GM12878 (cell line): ENCODE measurements around the gene LRBA. TPM values are rescaled to one million over a fixed set of nuclear protein-coding genes. Genes with fewer than 3 reads are reported as not detected.

ENCODE experiments used
- ATAC-seq: fragments of 200-7000 bp; cut with Tn5 transposase; 3 replicates; pipeline ENCODE4 v1.9.1; 2020; ENCODE audit warnings: mild to moderate bottlenecking, moderate library complexity
- BruUV-seq: library from RNA; stranded (reverse); fragments of 400-500 nt; replicated peaks from 2 replicates; lab custom pipeline; 2021; lab: Mats Ljungman, UMichigan
- CTCF ChIA-PET: fragments of 300-600 bp; sonication (Branson Sonifier 250); formaldehyde crosslinking; extraction: SDS; loops from one replicate; lab custom pipeline; 2021; ENCODE audit warnings: inconsistent platforms; lab: Yijun Ruan, JAX
- POLR2A ChIA-PET: fragments of 350-600 bp; formaldehyde crosslinking; extraction: SDS; loops from one replicate; lab custom pipeline; 2021; ENCODE audit warnings: inconsistent platforms; lab: Charles Lee
- RAD21 ChIA-PET: fragments of 300-600 bp; sonication (Branson Sonifier 250); formaldehyde crosslinking; loops from one replicate; lab custom pipeline; 2023; ENCODE audit warnings: antibody characterized with exemption; ENCODE audit not compliant: unreplicated experiment; lab: Charles Lee
- SMC1A ChIA-PET: fragments of 300-600 bp; sonication (Branson Sonifier 250); formaldehyde crosslinking; loops from one replicate; lab custom pipeline; 2023; ENCODE audit not compliant: unreplicated experiment, uncharacterized antibody; lab: Charles Lee
- DNase-seq: peaks from one replicate; pipeline ENCODE4 v3.0.0-alpha.2; 2011; ENCODE audit warnings: low read depth, low spot score
- FAIRE-seq: peaks from 3 replicates; lab custom pipeline; 2011; peaks lifted over from hg19 to GRCh38; lab: Jason Lieb, UNC
- H2AFZ ChIP-seq: 2 replicates; pipeline ENCODE4 v1.6.0; 2011; ENCODE audit warnings: low read depth, low read length, control low read depth; ENCODE audit not compliant: control insufficient read depth
- H3K27ac ChIP-seq: 2 replicates; pipeline ENCODE4 v1.5.1; 2011; ENCODE audit warnings: control low read depth; ENCODE audit not compliant: control insufficient read depth, insufficient read depth
- H3K27me3 ChIP-seq, 2 experiments: replicated peaks in 1 of 2; 2 replicates each; pipeline versions ENCODE4 v1.6.0 to v1.6.1; 2011; ENCODE audit warnings: low read length in 1 of 2; ENCODE audit not compliant: control insufficient read depth in 2 of 2, insufficient read depth in 2 of 2
- H3K36me3 ChIP-seq, 2 experiments: 2 replicates each; pipeline ENCODE4 v1.5.1; 2011; ENCODE audit warnings: low read length in 1 of 2; ENCODE audit not compliant: control insufficient read depth in 2 of 2, insufficient read depth in 2 of 2
- H3K4me1 ChIP-seq: 2 replicates; pipeline ENCODE4 v1.6.1; 2011; ENCODE audit warnings: mild to moderate bottlenecking, low read length, moderate library complexity, mixed read lengths; ENCODE audit not compliant: control insufficient read depth, insufficient read depth
- H3K4me2 ChIP-seq: 2 replicates; pipeline ENCODE4 v1.6.0; 2011; ENCODE audit warnings: control low read depth; ENCODE audit not compliant: control insufficient read depth, insufficient read depth
- H3K4me3 ChIP-seq: fragments of 200-600 bp; sonication (generic); 2 replicates; pipeline ENCODE4 v1.5.1; 2016
- H3K79me2 ChIP-seq: 2 replicates; pipeline ENCODE4 v1.6.0; 2011; ENCODE audit warnings: low read length; ENCODE audit not compliant: control insufficient read depth, insufficient read depth
- H3K9ac ChIP-seq: 2 replicates; pipeline ENCODE4 v1.8.0; 2011; ENCODE audit warnings: low read length, control low read depth, mixed read lengths; ENCODE audit not compliant: control insufficient read depth, insufficient read depth
- H3K9me3 ChIP-seq: replicated peaks from 3 replicates; pipeline ENCODE4 v1.5.1; 2011; ENCODE audit warnings: mild to moderate bottlenecking, low read length; ENCODE audit not compliant: control insufficient read depth, insufficient read depth
- H4K20me1 ChIP-seq: 2 replicates; pipeline ENCODE4 v1.6.0; 2011; ENCODE audit not compliant: control insufficient read depth, insufficient read depth
- BCL11A ChIP-seq: IDR thresholded peaks from 2 replicates; pipeline ENCODE4 v1.6.1; 2011; ENCODE audit warnings: low read depth, low read length
- DPF2 ChIP-seq: fragments of 450-650 bp; IDR thresholded peaks from 2 replicates; pipeline ENCODE4 v1.6.1; 2017; ENCODE audit warnings: mild to moderate bottlenecking
- RUNX3 ChIP-seq: IDR thresholded peaks from 2 replicates; pipeline ENCODE4 v1.6.1; 2012; ENCODE audit warnings: low read length, inconsistent platforms
- SUPT20H ChIP-seq: IDR thresholded peaks from 2 replicates; pipeline ENCODE4 v1.6.1; 2011; ENCODE audit warnings: low read depth, mild to moderate bottlenecking, low read length, moderate library complexity, borderline replicate concordance; ENCODE audit not compliant: control insufficient read depth
- TAF1 ChIP-seq: IDR thresholded peaks from 2 replicates; pipeline ENCODE4 v1.6.1; 2011; ENCODE audit warnings: mild to moderate bottlenecking, low read depth, low read length, borderline replicate concordance
- ZBTB40 ChIP-seq: fragments of 450-650 bp; IDR thresholded peaks from 2 replicates; pipeline ENCODE4 v1.6.1; 2016; ENCODE audit warnings: mild to moderate bottlenecking, moderate library complexity, borderline replicate concordance
- WGBS: methylation state at CpG from one replicate; pipeline ENCODE4 v1.1.6; 2016; ENCODE audit warnings: low lambda C conversion rate; ENCODE audit not compliant: insufficient replicate concordance, insufficient coverage; ENCODE audit errors: missing lambda C conversion rate; 5-methylcytosine and 5-hydroxymethylcytosine counted together
- in situ Hi-C: fragments of 300-500 bp; cut with MboI; formaldehyde crosslinking; loops from 9 replicates; pipeline ENCODE4 v1.14.3; 2018; ENCODE audit warnings: mixed read lengths
- intact Hi-C: fragments of 100-400 bp; cut with micrococcal nuclease; formaldehyde crosslinking; loops from one replicate; pipeline ENCODE4 v1.14.2; 2022; ENCODE audit not compliant: unreplicated experiment
- polyA plus RNA-seq, 11 experiments: library from polyadenylated mRNA; depleted of rRNA in 4 of 11; unstranded in 6 of 11; stranded (reverse) in 5 of 11; fragments of >200 nt; fragmentation: Nextera tagmentation in 4 of 11; fragmentation: Illumina TruSeq in 1 of 11; extraction: Ambion mirVana in 4 of 11; extraction: Trizol in 1 of 11; gene quantifications; 1 replicate in 1 of 11; 2 replicates in 10 of 11; pipeline versions ENCODE4 v1.2.1 to v1.2.3, GENCODE V29; 2011 to 2016; ENCODE audit warnings: inconsistent platforms in 2 of 11, missing spikeins in 2 of 11, low read depth in 1 of 11
- total RNA-seq, 4 experiments: library from RNA; depleted of rRNA in 3 of 4; stranded (reverse); fragments of >200 nt in 3 of 4; fragmentation: Illumina TruSeq in 1 of 4; extraction: Trizol in 1 of 4; gene quantifications; 2 replicates each; pipeline versions ENCODE4 v1.2.1 to v1.2.3, GENCODE V29; 2013 to 2021

LRBA gene
- total and polyA plus RNA-seq, 10 of the 15 experiments (the other 5 are each of a cell fraction or from before 2014, with no cell fraction given) = 20.3 to 93.4 (median 55.0) TPM

- H3K4me3 ChIP-seq = no peak overlapping the region
- H2AFZ ChIP-seq = no peak overlapping the region
- ChIA-PET CTCF (interaction anchor here (0.8 to 1.1 kb wide), 3 partner anchors 16 to 84 kb away, joined by 3 to 4 read pairs (median 3); no protein-coding TSS in a partner anchor), SMC1A (interaction anchor here (0.6 to 1.3 kb wide), 3 partner anchors 13 to 387 kb away, joined by 3 to 4 read pairs (median 3); no protein-coding TSS in a partner anchor), RAD21 (no interaction called here), POLR2A (no interaction called here)
- H3K4me2 ChIP-seq = no peak overlapping the region
- intact Hi-C loops = no loop called here
- DNase-seq = no peak
- H3K27me3 ChIP-seq = no peaks in the 10 kb centered on the region
- no peak overlapping the region for H3K9ac ChIP-seq
- WGBS = 96% methylated on average over 2 of the region's 2 CpGs
- no peaks in the 10 kb centered on the region for H3K9me3 ChIP-seq
- no peaks in the 10 kb centered on the region for H3K79me2 ChIP-seq
- no TSS peak for BruUV-seq
- in situ Hi-C loops = no loop called here
- no peaks in the 10 kb centered on the region for H4K20me1 ChIP-seq
- no peaks in the 10 kb centered on the region for H3K4me1 ChIP-seq
- no peak for TF ChIP-seq SUPT20H
- TF ChIP-seq ZBTB40 = no peak
- TF ChIP-seq DPF2 = no peak
- TF ChIP-seq TAF1 = no peak
- no peak for TF ChIP-seq RUNX3
- TF ChIP-seq BCL11A = no peak
- TF ChIP-seq, all 136 proteins: peak for 0
- no peaks in the 10 kb centered on the region for H3K36me3 ChIP-seq
- ATAC-seq (no peak), FAIRE-seq (no peak)
- no peak overlapping the region for H3K27ac ChIP-seq
Observed at GRCh38 chr4:150782921-150783320, 232.2 kb downstream of the LRBA start.
